ENCODE results near the gene GATA3.

GATA3 gene

GRCh38 chr10:8037941-8038894 is 16.3 kb upstream of the GATA3 start:
- no peak for DNase-seq (ENCODE audit: low read depth)

GRCh38 chr10:8039321-8039881 is 15.1 kb upstream of the GATA3 start:
- no peak for DNase-seq (ENCODE audit: low read depth)

- no peak for DNase-seq (ENCODE audit: low read depth)
These were observed 13.8 kb upstream of the GATA3 start for GRCh38 chr10:8040651-8041050.

GRCh38 chr10:8041284-8041991 is 13.1 kb upstream of the GATA3 start:
- DNase-seq (ENCODE audit: low read depth) = no peak

GRCh38 chr10:8041992-8042720 is 12.3 kb upstream of the GATA3 start:
- DNase-seq (ENCODE audit: low read depth) = no peak

- no peak for DNase-seq (ENCODE audit: low read depth)
These were observed 11.5 kb upstream of the GATA3 start for GRCh38 chr10:8042721-8043568.

GRCh38 chr10:8043569-8044306 is 10.8 kb upstream of the GATA3 start:
- no peak for DNase-seq (ENCODE audit: low read depth)

GRCh38 chr10:8044331-8044907 is 10.1 kb upstream of the GATA3 start:
- no peak for DNase-seq (ENCODE audit: low read depth)

- no peak for DNase-seq (ENCODE audit: low read depth)
These were observed 9.4 kb upstream of the GATA3 start for GRCh38 chr10:8044908-8045725.

- no peak for DNase-seq (ENCODE audit: low read depth)
These were observed 8.6 kb upstream of the GATA3 start for GRCh38 chr10:8045726-8046494.

GRCh38 chr10:8047452-8048280 is 6.8 kb upstream of the GATA3 start:
- no peak for DNase-seq (ENCODE audit: low read depth)

GRCh38 chr10:8048281-8049008 is 6.0 kb upstream of the GATA3 start:
- no peak for DNase-seq (ENCODE audit: low read depth)

GRCh38 chr10:8049045-8049864 is 5.2 kb upstream of the GATA3 start:
- no peak for DNase-seq (ENCODE audit: low read depth)

GRCh38 chr10:8049865-8050555 is 4.5 kb upstream of the GATA3 start:
- DNase-seq (ENCODE audit: low read depth) = no peak

GRCh38 chr10:8050556-8051108 is 3.9 kb upstream of the GATA3 start:
- DNase-seq (ENCODE audit: low read depth) = no peak

Data from stimulated activated CD8-positive, alpha-beta memory T cell treated with anti-CD3 and anti-CD28 coated beads, Interleukin-12 subunit alpha, Interleukin-12 subunit beta, amount 100 ng/mL, for 1 hour (primary cell).